Umbilical cord (tissue), 2 donors: ENCODE results near the gene PHF23. TPM values are rescaled to one million over a fixed set of nuclear protein-coding genes. Genes with fewer than 3 reads are reported as not detected.
A peak's percentile ranks its signal among the peaks of the same experiment; 100 is the strongest.

Experiments used
- DNase-seq: peaks from one replicate; pipeline ENCODE4 v3.0.0-alpha.2; 2015; ENCODE audit warnings: low spot score
- total RNA-seq: library from RNA; depleted of rRNA; stranded (reverse); fragments of >200 nt; gene quantifications from one replicate; pipeline ENCODE4 v1.2.3, GENCODE V29; 2014; ENCODE audit warnings: low replicate concordance; ENCODE audit not compliant: insufficient read depth

The PHF23 gene
- total RNA-seq, 1 donor from 2014 or later: 29.1 TPM

GRCh38 chr17:7237761-7238419 lies 1.4 kb downstream of the PHF23 start:
- peak; percentile 79 for DNase-seq

DNA sequence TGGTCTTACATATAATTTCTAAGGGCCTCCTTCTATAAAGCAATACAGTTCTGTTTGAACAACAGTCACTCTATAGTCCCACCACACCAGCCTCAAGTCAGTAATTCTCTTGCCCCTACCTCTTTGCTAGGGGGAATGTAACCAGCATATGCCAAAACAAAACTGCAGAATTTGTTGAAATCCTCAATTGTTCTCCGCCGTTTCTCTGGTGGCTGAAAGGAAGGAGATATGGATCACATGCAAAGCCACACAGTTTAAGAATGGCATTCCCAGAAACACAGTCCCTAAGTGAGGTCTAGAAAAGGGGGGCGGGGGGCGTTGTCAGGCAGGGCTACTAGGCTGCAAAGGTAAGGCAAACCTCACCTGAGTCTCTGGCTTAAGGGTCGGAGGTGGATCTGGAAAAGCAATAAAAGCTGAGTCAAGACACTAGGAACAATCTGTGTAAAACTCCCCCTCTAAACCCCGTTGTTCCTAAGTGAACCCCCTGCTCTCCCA lies 1.9 kb downstream of the PHF23 start:
- DNase-seq: no peak

GRCh38 chr17:7236808-7237207 lies 2.4 kb downstream of the PHF23 start:
- DNase-seq: no peak

- no peak for DNase-seq
Observed at GRCh38 chr17:7235693-7236665, 3.3 kb downstream of the PHF23 start.

- DNase-seq: peak; percentile 98
Observed at GRCh38 chr17:7234083-7234951, 4.9 kb downstream of the PHF23 start, which contains the start of gene DVL2. DVL2 (minus strand) TSS chr17:7234517; CDS start chr17:7234262, 255 bp downstream.

DNA sequence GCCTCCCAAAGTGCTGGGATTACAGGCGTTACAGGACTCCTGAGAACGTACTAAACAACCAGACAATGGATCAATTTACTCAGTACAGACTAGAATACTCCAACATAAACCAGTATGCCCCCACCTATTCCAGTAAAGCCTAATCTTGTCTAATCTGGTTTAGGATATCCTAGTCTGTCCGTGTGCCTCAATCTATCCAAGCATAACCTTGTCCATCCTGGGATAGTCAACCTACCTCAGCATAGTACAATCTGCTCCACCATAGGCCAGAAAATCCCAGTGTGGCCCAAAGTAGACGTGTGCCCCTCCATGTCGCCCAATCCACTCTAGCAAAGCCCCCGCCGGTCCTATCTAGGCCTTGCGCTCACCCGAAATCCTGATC lies 5.6 kb downstream of the PHF23 start:
- DNase-seq: no peak

DNA sequence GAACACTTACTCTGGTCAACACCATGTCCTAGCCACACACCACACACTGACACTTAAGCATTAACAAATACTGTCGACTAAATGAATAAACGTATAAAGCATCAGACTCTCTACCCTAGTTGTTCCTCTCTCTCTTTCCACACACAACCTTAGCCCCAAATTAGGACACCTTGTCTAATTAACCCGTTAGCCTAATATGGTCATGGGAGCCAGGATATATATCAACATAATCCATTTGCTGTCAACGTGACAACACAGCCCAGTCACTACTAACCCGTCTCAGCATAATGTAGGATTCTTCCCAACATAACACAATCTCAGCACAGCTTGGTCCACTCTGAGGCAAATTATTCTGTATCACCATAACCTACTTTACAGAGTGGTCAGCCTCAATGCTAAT lies 7.1 kb downstream of the PHF23 start:
- DNase-seq: no peak

GRCh38 chr17:7229504-7229903 lies 9.8 kb downstream of the PHF23 start:
- no peak for DNase-seq

DNA sequence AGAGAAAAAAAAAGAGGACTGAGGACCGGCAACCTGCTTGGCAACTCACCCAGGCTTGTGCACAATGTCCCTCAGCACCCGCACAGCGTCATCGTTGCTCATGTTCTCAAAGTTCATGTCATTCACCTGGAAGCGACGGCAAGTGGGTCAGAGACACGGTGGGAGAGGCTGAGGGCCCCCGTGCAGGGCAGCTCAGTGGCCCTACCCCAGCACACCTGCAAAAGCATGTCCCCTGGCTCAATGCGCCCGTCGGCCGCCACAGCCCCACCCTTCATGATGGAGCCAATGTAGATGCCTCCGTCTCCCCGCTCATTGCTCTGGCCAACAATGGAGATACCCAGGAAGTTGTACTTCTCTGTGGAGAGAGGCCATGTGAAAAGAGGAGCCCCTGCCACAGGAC lies 10.3 kb downstream of the PHF23 start:
- no peak for DNase-seq

GRCh38 chr17:7226721-7227710 lies 12.2 kb downstream of the PHF23 start:
- DNase-seq: no peak

- DNase-seq: no peak
Observed at GRCh38 chr17:7225711-7226331, 13.4 kb downstream of the PHF23 start.

DNA sequence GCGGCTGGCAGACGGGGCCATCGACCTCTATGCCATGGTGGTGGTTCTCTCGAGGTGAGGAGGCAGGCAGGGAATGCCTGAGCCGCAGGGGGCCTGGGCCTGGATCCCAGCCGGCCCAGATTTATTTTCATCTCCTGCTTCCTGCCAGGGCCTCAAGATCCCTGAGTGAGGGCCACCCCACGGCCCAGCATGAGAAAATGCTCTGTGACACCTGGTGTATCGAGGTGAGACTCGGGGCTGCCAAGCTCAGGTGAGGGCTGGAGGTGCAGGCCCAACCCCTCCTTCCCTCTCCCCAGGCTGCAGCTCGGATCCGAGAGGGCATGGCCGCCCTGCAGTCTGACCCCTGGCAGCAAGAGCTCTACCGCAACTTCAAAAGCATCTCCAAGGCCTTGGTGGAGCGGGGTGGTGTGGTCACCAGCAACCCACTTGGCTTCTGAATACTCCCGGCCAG lies 14.6 kb downstream of the PHF23 start:
- no peak for DNase-seq

GRCh38 chr17:7224110-7224509 lies 15.1 kb downstream of the PHF23 start:
- no peak for DNase-seq

DNA sequence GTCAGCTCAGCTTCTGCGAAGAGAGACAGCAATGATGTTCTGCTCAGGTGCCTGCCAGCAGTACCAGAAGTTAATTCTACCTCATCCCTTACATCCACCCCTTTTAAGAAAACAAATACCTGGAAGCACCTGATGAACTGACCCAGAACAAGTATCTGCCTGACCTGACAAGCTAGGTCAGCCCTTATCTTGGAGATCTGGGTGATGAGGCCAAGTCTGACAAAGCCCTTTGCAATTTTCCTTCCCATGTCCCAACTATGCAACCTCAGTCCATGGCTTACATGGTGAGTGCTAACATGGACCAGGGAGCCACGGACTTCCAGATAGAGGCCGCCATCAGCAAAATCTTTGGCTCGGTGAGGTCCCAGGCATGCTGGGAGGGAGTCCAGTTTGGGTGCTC lies 15.9 kb downstream of the PHF23 start:
- DNase-seq: no peak

DNA sequence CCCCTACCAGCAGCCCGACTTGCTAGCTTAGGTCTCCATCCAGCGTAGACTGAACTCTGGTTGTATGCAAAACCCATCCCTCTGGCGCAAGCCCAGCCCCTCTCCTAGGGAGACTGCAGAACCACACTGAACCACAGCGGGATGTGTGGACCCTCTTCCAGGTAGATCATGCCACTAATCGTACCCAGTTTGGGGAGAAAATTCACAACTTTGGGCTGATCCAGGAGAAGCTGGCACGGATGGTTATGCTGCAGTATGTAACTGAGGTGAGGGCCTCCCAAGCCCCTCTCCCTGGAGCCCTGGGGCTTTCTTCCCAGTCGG lies 16.3 kb downstream of the PHF23 start:
- DNase-seq: no peak

DNA sequence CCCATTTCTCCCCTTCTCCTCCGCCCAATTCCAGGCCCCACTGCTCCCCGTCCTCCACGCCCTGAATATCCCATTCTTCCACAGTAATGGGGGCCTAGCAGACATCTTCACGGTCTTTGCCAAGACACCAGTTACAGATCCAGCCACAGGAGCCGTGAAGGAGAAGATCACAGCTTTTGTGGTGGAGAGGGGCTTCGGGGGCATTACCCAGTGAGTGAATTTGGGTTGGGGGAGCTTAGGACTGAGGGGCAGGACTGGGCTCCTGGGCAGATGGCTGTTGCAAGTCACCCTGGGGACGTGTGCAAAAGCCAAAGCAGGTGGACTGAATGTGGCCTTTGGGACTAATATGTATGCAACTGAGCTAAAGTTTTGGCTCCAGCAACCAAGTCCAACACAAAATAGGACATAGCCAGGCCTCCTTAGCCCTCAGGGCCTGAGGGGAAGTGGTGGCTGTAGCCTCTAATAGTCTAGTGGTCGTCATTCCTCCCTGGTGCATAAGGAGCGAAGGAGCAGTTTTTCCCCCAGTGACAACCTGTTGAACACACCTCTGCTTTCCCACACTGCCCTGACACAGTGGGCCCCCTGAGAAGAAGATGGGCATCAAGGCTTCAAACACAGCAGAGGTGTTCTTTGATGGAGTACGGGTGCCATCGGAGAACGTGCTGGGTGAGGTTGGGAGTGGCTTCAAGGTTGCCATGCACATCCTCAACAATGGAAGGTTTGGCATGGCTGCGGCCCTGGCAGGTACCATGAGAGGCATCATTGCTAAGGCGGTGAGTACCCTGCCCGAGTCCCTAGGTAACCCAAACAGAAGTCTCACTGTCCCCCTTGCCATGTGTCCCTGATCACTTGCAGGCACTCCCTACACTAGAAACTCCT lies 16.9 kb downstream of the PHF23 start:
- no peak for DNase-seq

DNA sequence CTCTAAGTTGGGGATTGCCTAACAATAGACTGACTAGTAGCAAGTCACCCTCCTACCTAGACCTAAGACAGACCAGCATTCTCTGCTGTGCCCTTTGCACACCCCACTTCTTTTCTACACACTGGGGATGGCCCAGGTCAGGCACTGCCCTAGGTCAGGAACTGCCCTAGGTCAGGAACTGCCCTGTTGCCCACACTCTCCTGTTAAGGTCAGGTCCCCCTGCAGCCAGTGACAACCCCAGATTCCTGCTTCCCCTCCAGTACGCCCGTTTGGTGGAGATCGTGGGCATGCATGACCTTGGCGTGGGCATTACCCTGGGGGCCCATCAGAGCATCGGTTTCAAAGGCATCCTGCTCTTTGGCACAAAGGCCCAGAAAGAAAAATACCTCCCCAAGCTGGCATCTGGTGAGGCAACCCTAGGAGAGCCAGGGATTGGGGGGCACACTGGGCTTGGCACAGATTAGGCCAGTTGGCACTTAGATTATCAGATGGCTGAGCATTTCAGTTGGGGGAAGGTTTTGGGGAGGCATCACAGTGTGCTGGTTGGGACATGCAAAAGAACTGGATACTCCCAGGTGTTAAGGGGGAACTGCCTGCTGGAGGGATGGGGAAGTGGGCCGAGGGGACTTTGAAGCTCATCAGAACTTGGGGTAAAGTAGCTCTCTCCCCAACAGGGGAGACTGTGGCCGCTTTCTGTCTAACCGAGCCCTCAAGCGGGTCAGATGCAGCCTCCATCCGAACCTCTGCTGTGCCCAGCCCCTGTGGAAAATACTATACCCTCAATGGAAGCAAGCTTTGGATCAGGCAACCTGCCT lies 17.8 kb downstream of the PHF23 start:
- DNase-seq: no peak
